IMR-90 (cell line): Measurements from ENCODE around the gene ARFGAP2. TPM values are rescaled to one million over a fixed set of nuclear protein-coding genes. Genes with fewer than 3 reads are reported as not detected.

Source experiments
- ATAC-seq: fragments of 200-7000 bp; cut with Tn5 transposase; 2 replicates; pipeline ENCODE4 v1.9.1; 2020; ENCODE audit warnings: low read depth, mild to moderate bottlenecking, moderate library complexity
- BruUV-seq: library from RNA; stranded (reverse); fragments of 400-500 nt; replicated peaks from 2 replicates; lab custom pipeline; 2021; lab: Mats Ljungman, UMichigan
- CTCF ChIA-PET: fragments of 300-600 bp; formaldehyde crosslinking; extraction: SDS; loops from one replicate; lab custom pipeline; 2021; ENCODE audit warnings: antibody characterized with exemption; lab: Yijun Ruan, JAX
- POLR2A ChIA-PET: fragments of 300-600 bp; sonication (Branson Sonifier 250); formaldehyde crosslinking; loops from one replicate; lab custom pipeline; 2022; ENCODE audit warnings: antibody characterized with exemption; ENCODE audit not compliant: unreplicated experiment; lab: Charles Lee
- DNase-seq: peaks from one replicate; pipeline ENCODE4 v3.0.0; 2013
- H2AFZ ChIP-seq: replicated peaks from 2 replicates; pipeline ENCODE3; 2013; ENCODE audit warnings: low read length, mild to moderate bottlenecking; ENCODE audit not compliant: poor library complexity
- H2AK5ac ChIP-seq: 2 replicates; pipeline ENCODE4 v1.6.1; 2013; ENCODE audit warnings: low read depth, low read length, inconsistent platforms
- H2AK9ac ChIP-seq: replicated peaks from 2 replicates; pipeline ENCODE3; 2013; ENCODE audit warnings: mild to moderate bottlenecking, low read depth, low read length, moderate library complexity; ENCODE audit not compliant: poor library complexity
- H2BK120ac ChIP-seq: 2 replicates; pipeline ENCODE4 v1.6.1; 2013; ENCODE audit warnings: low read depth, low read length, inconsistent platforms
- H2BK15ac ChIP-seq: 3 replicates; pipeline ENCODE4 v1.6.1; 2013; ENCODE audit warnings: low read depth, low read length, inconsistent platforms
- H2BK20ac ChIP-seq: 2 replicates; pipeline ENCODE4 v1.6.1; 2013; ENCODE audit warnings: low read depth, mild to moderate bottlenecking, inconsistent platforms, low read length, moderate library complexity
- H2BK5ac ChIP-seq: 2 replicates; pipeline ENCODE4 v1.6.1; 2013; ENCODE audit warnings: mild to moderate bottlenecking, low read depth, low read length, inconsistent platforms; ENCODE audit not compliant: poor library complexity, severe bottlenecking
- H3K14ac ChIP-seq: replicated peaks from 2 replicates; pipeline ENCODE4 v1.6.1; 2013; ENCODE audit warnings: low read depth, low read length, inconsistent platforms
- H3K18ac ChIP-seq: 2 replicates; pipeline ENCODE4 v1.6.1; 2013; ENCODE audit warnings: low read depth, low read length, control low read depth
- H3K23ac ChIP-seq: 2 replicates; pipeline ENCODE4 v1.6.1; 2013; ENCODE audit warnings: low read depth, low read length, inconsistent platforms
- H3K27ac ChIP-seq: 2 replicates; pipeline ENCODE4 v1.5.1; 2013; ENCODE audit warnings: mild to moderate bottlenecking, control low read depth, low read length; ENCODE audit not compliant: insufficient read depth
- H3K27me3 ChIP-seq: 2 replicates; pipeline ENCODE4 v1.6.1; 2013; ENCODE audit warnings: low read length; ENCODE audit not compliant: control insufficient read depth, insufficient read depth
- H3K36me3 ChIP-seq: 2 replicates; pipeline ENCODE4 v1.6.1; 2013; ENCODE audit warnings: low read length, mixed read lengths; ENCODE audit not compliant: control insufficient read depth, insufficient read depth
- H3K4ac ChIP-seq: 2 replicates; pipeline ENCODE4 v1.6.1; 2013; ENCODE audit warnings: low read depth, low read length, inconsistent platforms
- H3K4me1 ChIP-seq: 2 replicates; pipeline ENCODE4 v1.6.1; 2013; ENCODE audit warnings: low read length, mixed read lengths; ENCODE audit not compliant: control insufficient read depth, insufficient read depth
- H3K4me2 ChIP-seq: 2 replicates; pipeline ENCODE4 v1.6.1; 2013; ENCODE audit warnings: low read depth, mild to moderate bottlenecking, control low read depth, low read length, moderate library complexity
- H3K4me3 ChIP-seq: 2 replicates; pipeline ENCODE4 v1.5.1; 2013; ENCODE audit warnings: low read depth, mild to moderate bottlenecking, control low read depth, low read length, moderate library complexity; ENCODE audit not compliant: insufficient read depth
- H3K56ac ChIP-seq: 2 replicates; pipeline ENCODE4 v1.6.1; 2013; ENCODE audit warnings: low read length, inconsistent platforms; ENCODE audit not compliant: insufficient read depth; ENCODE audit errors: extremely low read depth
- H3K79me1 ChIP-seq, 2 experiments: 2 replicates each; pipeline ENCODE4 v1.6.1; 2013; ENCODE audit warnings: low read length in 2 of 2, inconsistent platforms in 1 of 2, low read depth in 1 of 2
- H3K9ac ChIP-seq: 2 replicates; pipeline ENCODE4 v1.6.1; 2013; ENCODE audit warnings: low read depth, low read length, control low read depth
- H3K9me1 ChIP-seq: 2 replicates; pipeline ENCODE4 v1.6.1; 2013; ENCODE audit warnings: low read length, inconsistent platforms; ENCODE audit not compliant: insufficient read depth
- H3K9me3 ChIP-seq: 2 replicates; pipeline ENCODE4 v1.6.1; 2013; ENCODE audit warnings: low read length; ENCODE audit not compliant: control insufficient read depth, insufficient read depth
- H4K20me1 ChIP-seq: 2 replicates; pipeline ENCODE4 v1.6.1; 2013; ENCODE audit warnings: low read length, inconsistent platforms; ENCODE audit not compliant: insufficient read depth
- H4K5ac ChIP-seq: 2 replicates; pipeline ENCODE4 v1.6.1; 2013; ENCODE audit warnings: mild to moderate bottlenecking, low read depth, low read length, control low read depth
- H4K8ac ChIP-seq, 2 experiments: 2 replicates each; pipeline ENCODE4 v1.6.1; 2013; ENCODE audit warnings: low read depth in 2 of 2, low read length in 2 of 2, control low read depth in 1 of 2, inconsistent platforms in 1 of 2
- H4K91ac ChIP-seq: 2 replicates; pipeline ENCODE4 v1.6.1; 2013; ENCODE audit warnings: low read depth, low read length, inconsistent platforms; ENCODE audit not compliant: insufficient read depth
- CEBPB ChIP-seq: IDR thresholded peaks from 2 replicates; pipeline ENCODE4 v1.6.1; 2012; ENCODE audit warnings: low read depth, low read length, improper control_type of control experiment
- CHD1 ChIP-seq: IDR thresholded peaks from 2 replicates; pipeline ENCODE4 v1.6.1; 2012; ENCODE audit warnings: low read depth, low read length, improper control_type of control experiment
- NFE2L2 ChIP-seq: fragments of 150-350 bp; IDR thresholded peaks from 2 replicates; pipeline ENCODE4 v1.6.1; 2016; ENCODE audit warnings: low read depth, mild to moderate bottlenecking, low read length
- RCOR1 ChIP-seq: IDR thresholded peaks from 2 replicates; pipeline ENCODE4 v1.6.1; 2012; ENCODE audit warnings: mild to moderate bottlenecking, low read length, improper control_type of control experiment; ENCODE audit not compliant: insufficient replicate concordance
- SMC3 ChIP-seq: fragments of 150-350 bp; IDR thresholded peaks from 2 replicates; pipeline ENCODE4 v1.6.1; 2016; ENCODE audit warnings: low read depth, mild to moderate bottlenecking, antibody characterized with exemption, low read length, moderate library complexity
- USF2 ChIP-seq: fragments of 150-350 bp; IDR thresholded peaks from 2 replicates; pipeline ENCODE4 v1.6.1; 2017; ENCODE audit warnings: mild to moderate bottlenecking, antibody characterized with exemption, low read length, low read depth
- WGBS, 2 experiments: methylation state at CpG; one replicate each; pipeline versions ENCODE4 v1.1.5 to v1.1.7; 2013; ENCODE audit warnings: missing lambda C conversion rate in 2 of 2; ENCODE audit not compliant: insufficient read length in 1 of 2; ENCODE audit errors: extremely low coverage in 2 of 2; 5-methylcytosine and 5-hydroxymethylcytosine counted together
- dilution Hi-C: fragments of 300-500 bp; cut with HindIII; formaldehyde crosslinking; loops from one replicate; pipeline ENCODE4 v1.14.3; 2018; ENCODE audit warnings: low sequenced_read_pairs; ENCODE audit not compliant: unreplicated experiment
- in situ Hi-C: fragments of 300-500 bp; cut with MboI; formaldehyde crosslinking; loops from 3 replicates; pipeline ENCODE4 v1.14.3; 2019; ENCODE audit warnings: low sequenced_read_pairs, inconsistent platforms, mixed read lengths
- intact Hi-C: fragments of 100-400 bp; cut with micrococcal nuclease; formaldehyde crosslinking; loops from 2 replicates; pipeline ENCODE4 v1.10.0; 2022
- polyA plus RNA-seq, 3 experiments: library from polyadenylated mRNA; depleted of rRNA; stranded (reverse); fragments of >200 nt; gene quantifications; 2 replicates each; pipeline ENCODE4 v1.2.3, GENCODE V29; 2012; ENCODE audit warnings: low replicate concordance in 1 of 3
- total RNA-seq: library from RNA; depleted of rRNA; stranded (reverse); fragments of >200 nt; gene quantifications from 2 replicates; pipeline ENCODE4 v1.2.3, GENCODE V29; 2012

Gene ARFGAP2
- total and polyA plus RNA-seq, 2 of the 4 experiments (the other 2 are of a cell fraction), result 54.7 to 87.8 TPM

- no peak overlapping the region for H4K5ac ChIP-seq
- no peak overlapping the region for H2BK120ac ChIP-seq
- H2AFZ ChIP-seq, result peak overlapping the region; percentile 14
- H3K79me1 ChIP-seq, result no peaks in the 10 kb centered on the region; a peak in 1 of 4 replicates
- DNase-seq (no peak), ATAC-seq (no peak)
- H4K8ac ChIP-seq, result no peak overlapping the region
- H3K4me2 ChIP-seq, result no peak overlapping the region
- H3K27me3 ChIP-seq, result no peaks in the 10 kb centered on the region
- in situ Hi-C loops (no loop called here), intact Hi-C loops (loop anchor here (10.0 kb wide), 1 partner anchor 143 kb away; no protein-coding TSS in a partner anchor), dilution Hi-C loops (no loop called here)
- no peak overlapping the region for H3K23ac ChIP-seq
- H3K9me3 ChIP-seq, result no peaks in the 10 kb centered on the region
- POLR2A ChIA-PET, result no interaction called here
- no peak overlapping the region for H3K56ac ChIP-seq
- CTCF ChIA-PET, result no interaction called here
- no peak overlapping the region for H3K9ac ChIP-seq
- peaks cover 13% of the 10 kb centered on the region for H3K4me1 ChIP-seq
- H3K14ac ChIP-seq, result no peak overlapping the region
- 60% methylated on average over 1 of the region's 4 CpGs; no CpG with 5 or more reads in 1 of the 2 experiments for WGBS, 2 experiments
- H2BK5ac ChIP-seq, result no peak overlapping the region
- H3K9me1 ChIP-seq, result peaks cover 13% of the 10 kb centered on the region; the same call in 1 of the 2 replicates
- H3K4ac ChIP-seq, result no peak overlapping the region
- H3K4me3 ChIP-seq, result no peak overlapping the region
- no peak overlapping the region for H2AK5ac ChIP-seq
- TF ChIP-seq CHD1 (no peak), CEBPB (no peak), SMC3 (no peak), NFE2L2 (no peak), RCOR1 (no peak), USF2 (0 out of 2 replicates have a peak, but pooled peaks have one; percentile 14)
- no peak overlapping the region for H3K27ac ChIP-seq
- no peak overlapping the region for H3K18ac ChIP-seq
- H3K36me3 ChIP-seq, result peaks cover 2% of the 10 kb centered on the region; the same call in 1 of the 2 replicates
- 0 out of 2 replicates have a peak, but pooled peaks cover 2% of the 10 kb centered on the region for H4K20me1 ChIP-seq
- no peak overlapping the region for H2BK15ac ChIP-seq
- no peak overlapping the region for H4K91ac ChIP-seq
- no peak overlapping the region for H2AK9ac ChIP-seq
- H2BK20ac ChIP-seq, result no peak overlapping the region
- BruUV-seq, result no TSS peak
Observed at GRCh38 chr11:47148270-47148669, 28.4 kb downstream of the ARFGAP2 start.
